ENCODE results near the gene TMEM143.

GRCh38 chr19:48372904-48373303, 9.2 kb upstream of the TMEM143 start:
- TF ChIP-seq CTCF (IDR thresholded peaks at IDR 0.05) (no peak), POLR2A (IDR thresholded peaks at IDR 0.05) (no peak)
